ENCODE measurements around the gene CYP8B1.
"Not testable (repeated sequence)": the region's sequence is repeated elsewhere in the genome, so short reads cannot be mapped to it uniquely, and the experiment has no call there.

GRCh38 chr3:42883251-42883930, 7.7 kb upstream of the CYP8B1 start:
- not testable (repeated sequence) for TF ChIP-seq POLR2A (IDR thresholded peaks at IDR 0.05)
- TF ChIP-seq, protein P1, sequence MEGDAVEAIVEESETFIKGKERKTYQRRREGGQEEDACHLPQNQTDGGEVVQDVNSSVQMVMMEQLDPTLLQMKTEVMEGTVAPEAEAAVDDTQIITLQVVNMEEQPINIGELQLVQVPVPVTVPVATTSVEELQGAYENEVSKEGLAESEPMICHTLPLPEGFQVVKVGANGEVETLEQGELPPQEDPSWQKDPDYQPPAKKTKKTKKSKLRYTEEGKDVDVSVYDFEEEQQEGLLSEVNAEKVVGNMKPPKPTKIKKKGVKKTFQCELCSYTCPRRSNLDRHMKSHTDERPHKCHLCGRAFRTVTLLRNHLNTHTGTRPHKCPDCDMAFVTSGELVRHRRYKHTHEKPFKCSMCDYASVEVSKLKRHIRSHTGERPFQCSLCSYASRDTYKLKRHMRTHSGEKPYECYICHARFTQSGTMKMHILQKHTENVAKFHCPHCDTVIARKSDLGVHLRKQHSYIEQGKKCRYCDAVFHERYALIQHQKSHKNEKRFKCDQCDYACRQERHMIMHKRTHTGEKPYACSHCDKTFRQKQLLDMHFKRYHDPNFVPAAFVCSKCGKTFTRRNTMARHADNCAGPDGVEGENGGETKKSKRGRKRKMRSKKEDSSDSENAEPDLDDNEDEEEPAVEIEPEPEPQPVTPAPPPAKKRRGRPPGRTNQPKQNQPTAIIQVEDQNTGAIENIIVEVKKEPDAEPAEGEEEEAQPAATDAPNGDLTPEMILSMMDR (IDR thresholded peaks at IDR 0.05): not testable (repeated sequence)
